Osteocyte (in vitro differentiated cells): ENCODE measurements around the gene ADGRG4. TPM values are rescaled to one million over a fixed set of nuclear protein-coding genes. Genes with fewer than 3 reads are reported as not detected.
"Not testable (repeated sequence)": the region's sequence is repeated elsewhere in the genome, so short reads cannot be mapped to it uniquely, and the experiment has no call there.

Source experiments
- DNase-seq: peaks from one replicate; pipeline ENCODE4 v3.0.0; 2021; ENCODE audit warnings: mixed read lengths; ENCODE audit not compliant: unreplicated experiment; ENCODE audit errors: extremely low spot score
- H3K27ac Mint-ChIP-seq: one replicate; pipeline ENCODE4 v1.8.0; 2021; ENCODE audit warnings: mild to moderate bottlenecking, mixed read lengths; ENCODE audit not compliant: unreplicated experiment
- H3K27me3 Mint-ChIP-seq: one replicate; pipeline ENCODE4 v1.8.0; 2021; ENCODE audit warnings: mixed read lengths; ENCODE audit not compliant: unreplicated experiment
- H3K36me3 Mint-ChIP-seq: one replicate; pipeline ENCODE4 v1.8.0; 2021; ENCODE audit warnings: mixed read lengths; ENCODE audit not compliant: unreplicated experiment
- H3K4me1 Mint-ChIP-seq: one replicate; pipeline ENCODE4 v1.8.0; 2021; ENCODE audit warnings: mixed read lengths; ENCODE audit not compliant: unreplicated experiment
- H3K4me3 Mint-ChIP-seq: one replicate; pipeline ENCODE4 v1.8.0; 2021; ENCODE audit warnings: mild to moderate bottlenecking, moderate library complexity, mixed read lengths; ENCODE audit not compliant: unreplicated experiment
- H3K9me3 Mint-ChIP-seq: one replicate; pipeline ENCODE4 v1.8.0; 2021; ENCODE audit warnings: mixed read lengths; ENCODE audit not compliant: unreplicated experiment
- total RNA-seq: library from RNA; stranded (reverse); gene quantifications from 2 replicates; pipeline ENCODE4 v1.2.1, GENCODE V29; 2021
- TF ChIP-seq, protein P1 (sequence below): fragments of 200-600 bp; sonication (generic); IDR thresholded peaks from 2 replicates; pipeline ENCODE4 v1.5.0; 2021; ENCODE audit warnings: antibody characterized with exemption, mild to moderate bottlenecking, moderate library complexity

Gene ADGRG4
- total RNA-seq, 1 donor from 2014 or later: 0.16 TPM

DNA sequence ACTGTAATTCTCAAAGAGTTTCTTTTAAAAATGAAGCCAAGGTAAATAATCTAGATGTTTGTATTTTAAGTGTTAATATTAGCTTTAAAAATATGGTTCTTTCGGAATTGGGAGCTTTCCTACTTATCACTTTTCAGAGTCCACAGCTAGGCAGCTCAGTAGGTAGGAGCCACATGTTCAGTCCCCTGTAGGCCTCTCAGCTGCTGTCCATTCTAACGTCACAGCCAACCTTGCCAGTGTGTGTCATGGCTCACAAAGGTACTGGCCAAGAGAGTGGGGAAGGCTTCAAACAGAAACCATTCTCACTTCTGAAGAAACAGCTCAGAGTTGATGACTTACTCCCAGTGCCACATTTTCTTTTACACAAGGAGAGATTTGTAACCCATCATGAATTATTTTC is 137.0 kb downstream of the ADGRG4 start:
- DNase-seq: no peak
- no peak overlapping the region for H3K27ac Mint-ChIP-seq
- H3K4me1 Mint-ChIP-seq: no peaks in the 10 kb centered on the region
- H3K9me3 Mint-ChIP-seq: peaks cover 8% of the 10 kb centered on the region
- no peak overlapping the region for H3K4me3 Mint-ChIP-seq
- H3K36me3 Mint-ChIP-seq: no peaks in the 10 kb centered on the region
- H3K27me3 Mint-ChIP-seq: peaks cover 2% of the 10 kb centered on the region
- TF ChIP-seq, protein P1, sequence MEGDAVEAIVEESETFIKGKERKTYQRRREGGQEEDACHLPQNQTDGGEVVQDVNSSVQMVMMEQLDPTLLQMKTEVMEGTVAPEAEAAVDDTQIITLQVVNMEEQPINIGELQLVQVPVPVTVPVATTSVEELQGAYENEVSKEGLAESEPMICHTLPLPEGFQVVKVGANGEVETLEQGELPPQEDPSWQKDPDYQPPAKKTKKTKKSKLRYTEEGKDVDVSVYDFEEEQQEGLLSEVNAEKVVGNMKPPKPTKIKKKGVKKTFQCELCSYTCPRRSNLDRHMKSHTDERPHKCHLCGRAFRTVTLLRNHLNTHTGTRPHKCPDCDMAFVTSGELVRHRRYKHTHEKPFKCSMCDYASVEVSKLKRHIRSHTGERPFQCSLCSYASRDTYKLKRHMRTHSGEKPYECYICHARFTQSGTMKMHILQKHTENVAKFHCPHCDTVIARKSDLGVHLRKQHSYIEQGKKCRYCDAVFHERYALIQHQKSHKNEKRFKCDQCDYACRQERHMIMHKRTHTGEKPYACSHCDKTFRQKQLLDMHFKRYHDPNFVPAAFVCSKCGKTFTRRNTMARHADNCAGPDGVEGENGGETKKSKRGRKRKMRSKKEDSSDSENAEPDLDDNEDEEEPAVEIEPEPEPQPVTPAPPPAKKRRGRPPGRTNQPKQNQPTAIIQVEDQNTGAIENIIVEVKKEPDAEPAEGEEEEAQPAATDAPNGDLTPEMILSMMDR: no peak

DNA sequence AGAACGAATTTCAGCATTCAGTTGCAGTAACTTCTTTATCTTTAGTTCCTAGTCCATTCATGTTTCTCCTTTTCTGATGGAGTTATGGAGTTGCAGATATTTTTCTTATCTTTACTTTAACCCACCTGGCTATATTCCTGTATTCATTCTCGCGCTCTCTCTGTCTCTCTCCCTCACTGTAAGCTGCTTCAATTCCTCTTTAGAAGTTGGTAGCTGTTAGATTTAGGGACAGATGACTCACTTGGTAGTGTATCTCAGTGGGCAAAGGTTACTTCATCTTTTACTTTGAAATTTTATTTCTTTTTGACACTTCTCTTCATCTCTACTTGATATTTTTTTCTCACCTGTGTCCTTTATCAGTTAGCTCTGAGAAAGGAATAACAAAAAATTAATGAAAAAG is 137.4 kb downstream of the ADGRG4 start:
- no peak overlapping the region for H3K27ac Mint-ChIP-seq
- TF ChIP-seq, protein P1: no peak
- H3K36me3 Mint-ChIP-seq: no peaks in the 10 kb centered on the region
- peaks cover 8% of the 10 kb centered on the region for H3K9me3 Mint-ChIP-seq
- no peak overlapping the region for H3K4me3 Mint-ChIP-seq
- H3K4me1 Mint-ChIP-seq: no peaks in the 10 kb centered on the region
- DNase-seq: no peak
- H3K27me3 Mint-ChIP-seq: peaks cover 2% of the 10 kb centered on the region

DNA sequence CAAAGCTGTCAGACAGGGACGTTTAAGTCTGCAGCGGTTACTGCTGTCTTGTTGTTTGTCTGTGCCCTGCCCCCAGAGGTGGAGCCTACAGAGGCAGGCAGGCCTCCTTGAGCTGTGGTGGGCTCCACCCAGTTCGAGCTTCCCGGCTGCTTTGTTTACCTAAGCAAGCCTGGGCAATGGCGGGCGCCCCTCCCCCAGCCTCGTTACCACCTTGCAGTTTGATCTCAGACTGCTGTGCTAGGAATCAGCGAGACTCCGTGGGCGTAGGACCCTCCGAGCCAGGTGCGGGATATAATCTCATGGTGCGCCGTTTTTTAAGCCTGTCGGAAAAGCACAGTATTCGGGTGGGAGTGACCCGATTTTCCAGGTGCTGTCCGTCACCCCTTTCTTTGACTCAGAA is 144.9 kb downstream of the ADGRG4 start:
- not testable (repeated sequence) for H3K9me3 Mint-ChIP-seq, H3K4me3 Mint-ChIP-seq, H3K36me3 Mint-ChIP-seq, DNase-seq, H3K27ac Mint-ChIP-seq, H3K27me3 Mint-ChIP-seq, H3K4me1 Mint-ChIP-seq

DNA sequence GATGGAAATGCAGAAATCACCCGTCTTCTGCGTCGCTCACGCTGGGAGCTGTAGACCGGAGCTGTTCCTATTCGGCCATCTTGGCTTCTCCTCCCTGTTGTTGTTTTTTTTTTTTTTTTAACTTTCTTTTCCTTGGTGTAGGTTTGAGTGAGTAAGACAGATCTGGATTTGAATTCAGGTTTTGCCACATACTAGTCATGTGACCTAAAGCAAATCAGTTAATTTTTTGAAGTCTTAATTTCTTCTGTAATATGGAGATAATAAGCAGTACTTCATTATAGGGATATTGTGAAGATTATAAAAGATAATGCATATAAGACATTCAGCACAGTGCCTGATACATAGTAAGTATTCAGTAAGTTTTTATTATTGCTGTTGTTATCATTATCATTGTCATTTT is 145.4 kb downstream of the ADGRG4 start:
- Mint-ChIP-seq H3K4me3 (no peak overlapping the region), H3K27me3 (no peaks in the 10 kb centered on the region), H3K27ac (no peak overlapping the region), H3K4me1 (no peaks in the 10 kb centered on the region), H3K9me3 (no peaks in the 10 kb centered on the region), H3K36me3 (no peaks in the 10 kb centered on the region)
- TF ChIP-seq, protein P1: no peak
- no peak for DNase-seq

DNA sequence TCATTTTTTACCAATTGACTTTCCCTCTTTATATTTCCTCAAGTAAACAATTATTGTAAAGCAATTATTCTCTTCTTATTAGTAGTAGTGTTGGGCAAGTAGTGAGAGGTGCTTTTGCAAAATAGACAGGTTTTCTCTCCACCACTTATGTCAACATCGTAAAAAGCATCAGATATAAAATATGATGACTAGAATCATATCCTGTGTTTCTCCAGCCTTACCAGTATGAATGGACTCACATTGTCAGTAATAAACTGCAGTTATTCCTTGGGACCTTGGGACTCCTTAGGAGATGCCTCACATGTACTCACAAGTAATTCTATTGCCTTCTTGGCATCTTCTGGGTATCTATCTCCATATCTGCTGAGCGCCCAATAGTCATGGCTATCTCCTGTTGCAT is 146.5 kb downstream of the ADGRG4 start:
- no peak overlapping the region for H3K27ac Mint-ChIP-seq

More for the DNA sequence above, 146.5 kb downstream of the ADGRG4 start:
- Mint-ChIP-seq H3K27me3 (no peaks in the 10 kb centered on the region), H3K4me1 (no peaks in the 10 kb centered on the region), H3K4me3 (no peak overlapping the region), H3K36me3 (no peaks in the 10 kb centered on the region), H3K9me3 (no peaks in the 10 kb centered on the region)
- TF ChIP-seq, protein P1: no peak
- DNase-seq: no peak
